Measurements from ENCODE around the gene EIF3L. TPM values are rescaled to one million over a fixed set of nuclear protein-coding genes. Genes with fewer than 3 reads are reported as not detected.

EIF3L gene
- total and polyA plus RNA-seq, 10 of the 15 experiments (the other 5 are each of a cell fraction or from before 2014, with no cell fraction given), result 294 to 1,037 (median 618) TPM

GRCh38 chr22:37852418-37852817, 3.2 kb downstream of the EIF3L start:
- RAD21 ChIA-PET (ENCODE audit: unreplicated experiment), result no interaction called here
- no TSS peak for BruUV-seq (replicated peaks)
- no peaks in the 10 kb centered on the region; the same call in 1 of the 2 replicates for H4K20me1 ChIP-seq (ENCODE audit: control insufficient read depth, insufficient read depth)
- no peak for DNase-seq (ENCODE audit: low read depth, low spot score)
- peaks cover 2% of the 10 kb centered on the region; the same call in 1 of the 3 replicates for H3K9me3 ChIP-seq (replicated peaks; ENCODE audit: control insufficient read depth, insufficient read depth, low read length)
- no peak overlapping the region for H2AFZ ChIP-seq (ENCODE audit: control insufficient read depth, low read depth, low read length)
- peaks cover 47% of the 10 kb centered on the region for H3K79me2 ChIP-seq (ENCODE audit: control insufficient read depth, insufficient read depth, low read length)
- SMC1A ChIA-PET (ENCODE audit: uncharacterized antibody, unreplicated experiment), result interaction anchor here (1.7 to 2.9 kb wide), 2 partner anchors 8 to 11 kb away, joined by 4 to 12 read pairs; partner anchors contain the start of gene ANKRD54
- no peak overlapping the region for H3K27ac ChIP-seq (ENCODE audit: control insufficient read depth, insufficient read depth)
- POLR2A ChIA-PET, result interaction anchor here (0.9 kb wide), 2 partner anchors 8 to 119 kb away, joined by 3 to 5 read pairs; partner anchors contain the start of gene ANKRD54
- ATAC-seq, result no peak
- CTCF ChIA-PET, result interaction anchor here (0.8 to 4.1 kb wide), 3 partner anchors 10 to 313 kb away, joined by 3 to 32 read pairs (median 3); no protein-coding TSS in a partner anchor
- intact Hi-C loops (cut with micrococcal nuclease; ENCODE audit: unreplicated experiment) (no loop called here), in situ Hi-C loops (cut with MboI) (no loop called here)
- 96% methylated on average over 5 of the region's 5 CpGs for WGBS (ENCODE audit: insufficient coverage, insufficient replicate concordance, low lambda C conversion rate, missing lambda C conversion rate)
- H3K4me3 ChIP-seq, result no peak overlapping the region
- peak overlapping the region; percentile 38; the same call in 1 of the 2 replicates for H3K4me2 ChIP-seq (ENCODE audit: control insufficient read depth, insufficient read depth)
- no peaks in the 10 kb centered on the region for H3K27me3 ChIP-seq (replicated peaks in 1 of 2; ENCODE audit: control insufficient read depth in 2 of 2, insufficient read depth in 2 of 2, low read length in 1 of 2)
- no peak for FAIRE-seq
- H3K36me3 ChIP-seq (ENCODE audit: control insufficient read depth in 2 of 2, insufficient read depth in 2 of 2, low read length in 1 of 2), result peaks cover 7 to 35% of the 10 kb centered on the region in 2 experiments
- H3K4me1 ChIP-seq (ENCODE audit: control insufficient read depth, insufficient read depth, low read length), result peaks cover 3% of the 10 kb centered on the region; the same call in 1 of the 2 replicates
- no peak overlapping the region for H3K9ac ChIP-seq (ENCODE audit: control insufficient read depth, insufficient read depth, low read length)
- TF ChIP-seq GATAD2B (conservative IDR thresholded peaks at IDR 0.05; ENCODE audit: low read depth) (no peak), KLF5 (IDR thresholded peaks at IDR 0.05; ENCODE audit: partially characterized antibody) (no peak), SMAD5 (IDR thresholded peaks at IDR 0.05; ENCODE audit: low read depth) (no peak), IKZF1 (conservative IDR thresholded peaks at IDR 0.05) (no peak), NR2F1 (conservative IDR thresholded peaks at IDR 0.05) (no peak), RAD21 (IDR thresholded peaks at IDR 0.05; ENCODE audit: insufficient read depth, low read depth, low read length) (no peak), MEF2B (IDR thresholded peaks at IDR 0.05; ENCODE audit: partially characterized antibody, poor library complexity, severe bottlenecking) (no peak), SIN3A (IDR thresholded peaks at IDR 0.05; ENCODE audit: low read depth, low read length) (no peak), KDM1A (IDR thresholded peaks at IDR 0.05; ENCODE audit: borderline replicate concordance) (no peak), NR2C2 (IDR thresholded peaks at IDR 0.05; ENCODE audit: borderline replicate concordance, control insufficient read depth, insufficient read length, low read depth) (no peak)
